Panc1 (cell line): ENCODE data around the gene ENTPD1. TPM values are rescaled to one million over a fixed set of nuclear protein-coding genes. Genes with fewer than 3 reads are reported as not detected.

ENCODE experiments used
- ATAC-seq: fragments of 200-7000 bp; cut with Tn5 transposase; 2 replicates; pipeline ENCODE4 v1.9.1; 2020; ENCODE audit warnings: mild to moderate bottlenecking, moderate library complexity
- BruUV-seq: library from RNA; stranded (reverse); fragments of 400-500 nt; replicated peaks from 2 replicates; lab custom pipeline; 2021; lab: Mats Ljungman, UMichigan
- CTCF ChIA-PET: fragments of 300-600 bp; sonication (Branson Sonifier 250); formaldehyde crosslinking; loops from one replicate; lab custom pipeline; 2022; ENCODE audit warnings: antibody characterized with exemption; lab: Charles Lee
- POLR2A ChIA-PET: fragments of 300-600 bp; sonication (Branson Sonifier 250); formaldehyde crosslinking; loops from one replicate; lab custom pipeline; 2022; ENCODE audit warnings: antibody characterized with exemption; lab: Charles Lee
- DNase-seq: peaks from one replicate; pipeline ENCODE4 v3.0.0-alpha.2; 2010; ENCODE audit warnings: low read depth, low spot score
- H3K27ac ChIP-seq: 2 replicates; pipeline ENCODE4 v1.5.1; 2011; ENCODE audit warnings: mild to moderate bottlenecking, low read length, inconsistent platforms
- H3K27me3 ChIP-seq: fragments of 200-500 bp; sonication (Bioruptor generic); 2 replicates; pipeline ENCODE4 v1.6.0; 2014; ENCODE audit warnings: low read length, inconsistent platforms; ENCODE audit not compliant: control insufficient read depth, insufficient read depth
- H3K36me3 ChIP-seq: fragments of 200-500 bp; sonication (Bioruptor generic); 2 replicates; pipeline ENCODE4 v1.5.1; 2014; ENCODE audit warnings: inconsistent platforms, mild to moderate bottlenecking, low read length, moderate library complexity; ENCODE audit not compliant: control insufficient read depth, insufficient read depth
- H3K4me1 ChIP-seq: 2 replicates; pipeline ENCODE4 v1.5.1; 2011; ENCODE audit warnings: inconsistent platforms, mild to moderate bottlenecking, low read length, moderate library complexity; ENCODE audit not compliant: control insufficient read depth, insufficient read depth
- H3K4me3 ChIP-seq, 2 experiments: 2 replicates each; pipeline ENCODE4 v1.5.1; 2011 to 2012; ENCODE audit warnings: low read depth in 2 of 2, low read length in 2 of 2, mild to moderate bottlenecking in 2 of 2, inconsistent platforms in 1 of 2, moderate library complexity in 1 of 2
- H3K9me3 ChIP-seq: fragments of 200-500 bp; sonication (Bioruptor generic); 2 replicates; pipeline ENCODE4 v1.5.1; 2014; ENCODE audit warnings: low read depth, mild to moderate bottlenecking, inconsistent platforms, low read length, moderate library complexity; ENCODE audit not compliant: control insufficient read depth, insufficient read depth
- CTCF ChIP-seq: fragments of 450-650 bp; IDR thresholded peaks from 2 replicates; pipeline ENCODE4 v1.5.1; 2017; ENCODE audit warnings: mild to moderate bottlenecking
- POLR2AphosphoS5 ChIP-seq: IDR thresholded peaks from 2 replicates; pipeline ENCODE4 v1.6.1; 2012; ENCODE audit warnings: mild to moderate bottlenecking, low read depth, low read length, moderate library complexity
- REST ChIP-seq, 2 experiments: IDR thresholded peaks; 2 replicates each; pipeline ENCODE4 v1.6.1; 2011 to 2012; ENCODE audit warnings: low read depth in 2 of 2, control low read depth in 1 of 2, low read length in 1 of 2, mild to moderate bottlenecking in 1 of 2, moderate library complexity in 1 of 2; ENCODE audit not compliant: insufficient read depth in 1 of 2
- SIN3A ChIP-seq: IDR thresholded peaks from 2 replicates; pipeline ENCODE4 v1.6.1; 2012; ENCODE audit warnings: low read depth, mild to moderate bottlenecking, low read length, moderate library complexity, borderline replicate concordance; ENCODE audit not compliant: insufficient read depth
- TCF7L2 ChIP-seq: IDR thresholded peaks from 2 replicates; pipeline ENCODE4 v1.6.1; 2011; ENCODE audit warnings: mild to moderate bottlenecking, low read depth, low read length, inconsistent platforms
- in situ Hi-C: cut with HindIII; loops from 2 replicates; pipeline ENCODE4 v1.10.0; 2016; ENCODE audit warnings: low sequenced_read_pairs, low pct_unique_long_range_greater_than_20kb
- intact Hi-C: fragments of 100-400 bp; cut with micrococcal nuclease; formaldehyde crosslinking; loops from one replicate; pipeline ENCODE4 v1.10.0; 2022; ENCODE audit not compliant: unreplicated experiment
- total RNA-seq: library from RNA; stranded (reverse); gene quantifications from one replicate; pipeline ENCODE4 v1.2.1, GENCODE V29; 2021; ENCODE audit not compliant: unreplicated experiment

The ENTPD1 gene
- total RNA-seq, 1 experiment from 2014 or later, result 0.31 TPM

GRCh38 chr10:95836610-95837355 is 80.8 kb downstream of the ENTPD1 start:
- ATAC-seq, result no peak
- intact Hi-C loops, result no loop called here

GRCh38 chr10:95837356-95837776 is 81.4 kb downstream of the ENTPD1 start:
- Histone ChIP-seq H3K36me3 (no peaks in the 10 kb centered on the region), H3K4me1 (no peaks in the 10 kb centered on the region), H3K9me3 (no peaks in the 10 kb centered on the region), H3K27ac (no peak overlapping the region), H3K4me3 (no peak overlapping the region), H3K27me3 (peaks cover 7% of the 10 kb centered on the region)
- no peak for ATAC-seq
- DNase-seq, result no peak
- no peak for TF ChIP-seq REST (IDR thresholded peaks at IDR 0.05; ENCODE audit: insufficient read depth in 1 of 2, low read depth in 2 of 2, low read length in 1 of 2)
- no peak for TF ChIP-seq POLR2AphosphoS5
- no peak for TF ChIP-seq TCF7L2
- no peak for TF ChIP-seq CTCF
- ChIA-PET CTCF (no interaction called here), POLR2A (no interaction called here)
- in situ Hi-C loops, result no loop called here
- BruUV-seq, result no TSS peak
- intact Hi-C loops, result no loop called here

More at GRCh38 chr10:95836610-95837355, 80.8 kb downstream of the ENTPD1 start:
- DNase-seq, result no peak
- Histone ChIP-seq H3K36me3 (no peaks in the 10 kb centered on the region), H3K27ac (no peak overlapping the region), H3K9me3 (no peaks in the 10 kb centered on the region), H3K4me1 (no peaks in the 10 kb centered on the region), H3K27me3 (peaks cover 7% of the 10 kb centered on the region), H3K4me3 (no peak overlapping the region)
- POLR2A ChIA-PET, result no interaction called here
- CTCF ChIA-PET, result interaction anchor here (0.9 kb wide), 1 partner anchor 143 kb away, joined by 3 read pairs; the partner anchor contains the start of gene TCTN3
- BruUV-seq, result no TSS peak
- in situ Hi-C loops, result no loop called here
- TF ChIP-seq SIN3A (no peak), TCF7L2 (no peak), CTCF (no peak), REST (IDR thresholded peaks at IDR 0.05; ENCODE audit: insufficient read depth in 1 of 2, low read depth in 2 of 2, low read length in 1 of 2) (no peak), POLR2AphosphoS5 (no peak)
